Progenitor cell of endocrine pancreas (in vitro differentiated cells): ENCODE data around the gene ZNF608. TPM values are rescaled to one million over a fixed set of nuclear protein-coding genes. Genes with fewer than 3 reads are reported as not detected.

Experiments
- DNase-seq: peaks from one replicate; pipeline ENCODE4 v3.0.0; 2021; ENCODE audit warnings: low spot score; ENCODE audit not compliant: unreplicated experiment
- H3K27ac Mint-ChIP-seq: 2 replicates; pipeline ENCODE4 v1.8.0; 2021; ENCODE audit warnings: mild to moderate bottlenecking, moderate library complexity, mixed read lengths
- H3K27me3 Mint-ChIP-seq: 2 replicates; pipeline ENCODE4 v1.8.0; 2021; ENCODE audit warnings: mixed read lengths
- H3K36me3 Mint-ChIP-seq: 2 replicates; pipeline ENCODE4 v1.8.0; 2022; ENCODE audit warnings: mixed read lengths; ENCODE audit not compliant: insufficient read depth
- H3K4me1 Mint-ChIP-seq: 2 replicates; pipeline ENCODE4 v1.8.0; 2021; ENCODE audit warnings: low read depth, mixed read lengths
- H3K4me3 Mint-ChIP-seq: 2 replicates; pipeline ENCODE4 v1.8.0; 2021; ENCODE audit warnings: low read depth, mild to moderate bottlenecking, moderate library complexity, mixed read lengths
- H3K9me3 Mint-ChIP-seq: 2 replicates; pipeline ENCODE4 v1.8.0; 2021; ENCODE audit warnings: low read depth, mixed read lengths
- long read RNA-seq: library from polyadenylated mRNA; unstranded; transcript quantifications from one replicate; pipeline ENCODE4 v2.0.0, GENCODE V29; 2020
- total RNA-seq: library from RNA; stranded (reverse); gene quantifications from 2 replicates; pipeline ENCODE4 v1.2.1, GENCODE V29; 2021
- TF ChIP-seq, protein P1 (sequence below): fragments of 200-600 bp; sonication (generic); IDR thresholded peaks from one replicate; pipeline ENCODE4 v1.5.0; 2021; ENCODE audit warnings: antibody characterized with exemption, mild to moderate bottlenecking; ENCODE audit not compliant: unreplicated experiment

The ZNF608 gene, protein sequence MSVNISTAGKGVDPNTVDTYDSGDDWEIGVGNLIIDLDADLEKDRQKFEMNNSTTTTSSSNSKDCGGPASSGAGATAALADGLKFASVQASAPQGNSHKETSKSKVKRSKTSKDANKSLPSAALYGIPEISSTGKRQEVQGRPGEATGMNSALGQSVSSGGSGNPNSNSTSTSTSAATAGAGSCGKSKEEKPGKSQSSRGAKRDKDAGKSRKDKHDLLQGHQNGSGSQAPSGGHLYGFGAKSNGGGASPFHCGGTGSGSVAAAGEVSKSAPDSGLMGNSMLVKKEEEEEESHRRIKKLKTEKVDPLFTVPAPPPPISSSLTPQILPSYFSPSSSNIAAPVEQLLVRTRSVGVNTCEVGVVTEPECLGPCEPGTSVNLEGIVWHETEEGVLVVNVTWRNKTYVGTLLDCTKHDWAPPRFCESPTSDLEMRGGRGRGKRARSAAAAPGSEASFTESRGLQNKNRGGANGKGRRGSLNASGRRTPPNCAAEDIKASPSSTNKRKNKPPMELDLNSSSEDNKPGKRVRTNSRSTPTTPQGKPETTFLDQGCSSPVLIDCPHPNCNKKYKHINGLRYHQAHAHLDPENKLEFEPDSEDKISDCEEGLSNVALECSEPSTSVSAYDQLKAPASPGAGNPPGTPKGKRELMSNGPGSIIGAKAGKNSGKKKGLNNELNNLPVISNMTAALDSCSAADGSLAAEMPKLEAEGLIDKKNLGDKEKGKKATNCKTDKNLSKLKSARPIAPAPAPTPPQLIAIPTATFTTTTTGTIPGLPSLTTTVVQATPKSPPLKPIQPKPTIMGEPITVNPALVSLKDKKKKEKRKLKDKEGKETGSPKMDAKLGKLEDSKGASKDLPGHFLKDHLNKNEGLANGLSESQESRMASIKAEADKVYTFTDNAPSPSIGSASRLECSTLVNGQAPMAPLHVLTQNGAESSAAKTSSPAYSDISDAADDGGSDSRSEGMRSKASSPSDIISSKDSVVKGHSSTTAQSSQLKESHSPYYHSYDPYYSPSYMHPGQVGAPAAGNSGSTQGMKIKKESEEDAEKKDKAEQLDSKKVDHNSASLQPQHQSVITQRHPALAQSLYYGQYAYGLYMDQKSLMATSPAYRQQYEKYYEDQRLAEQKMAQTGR (N-terminal part only)
- total RNA-seq = 134 and 148 TPM in 2 replicates
- long read RNA-seq, transcript ZNF608-209 (5 exons, 2,737 nt) = minor isoform, 67 of 246 reads
- long read RNA-seq, transcript ZNF608-205 (5 exons, 2,605 nt) = major isoform, 83 of 246 reads
- long read RNA-seq, partial matches to known transcripts = 52 of 246 reads
- long read RNA-seq, other reads (novel, unspliced or antisense) = 44 of 246 reads

DNA sequence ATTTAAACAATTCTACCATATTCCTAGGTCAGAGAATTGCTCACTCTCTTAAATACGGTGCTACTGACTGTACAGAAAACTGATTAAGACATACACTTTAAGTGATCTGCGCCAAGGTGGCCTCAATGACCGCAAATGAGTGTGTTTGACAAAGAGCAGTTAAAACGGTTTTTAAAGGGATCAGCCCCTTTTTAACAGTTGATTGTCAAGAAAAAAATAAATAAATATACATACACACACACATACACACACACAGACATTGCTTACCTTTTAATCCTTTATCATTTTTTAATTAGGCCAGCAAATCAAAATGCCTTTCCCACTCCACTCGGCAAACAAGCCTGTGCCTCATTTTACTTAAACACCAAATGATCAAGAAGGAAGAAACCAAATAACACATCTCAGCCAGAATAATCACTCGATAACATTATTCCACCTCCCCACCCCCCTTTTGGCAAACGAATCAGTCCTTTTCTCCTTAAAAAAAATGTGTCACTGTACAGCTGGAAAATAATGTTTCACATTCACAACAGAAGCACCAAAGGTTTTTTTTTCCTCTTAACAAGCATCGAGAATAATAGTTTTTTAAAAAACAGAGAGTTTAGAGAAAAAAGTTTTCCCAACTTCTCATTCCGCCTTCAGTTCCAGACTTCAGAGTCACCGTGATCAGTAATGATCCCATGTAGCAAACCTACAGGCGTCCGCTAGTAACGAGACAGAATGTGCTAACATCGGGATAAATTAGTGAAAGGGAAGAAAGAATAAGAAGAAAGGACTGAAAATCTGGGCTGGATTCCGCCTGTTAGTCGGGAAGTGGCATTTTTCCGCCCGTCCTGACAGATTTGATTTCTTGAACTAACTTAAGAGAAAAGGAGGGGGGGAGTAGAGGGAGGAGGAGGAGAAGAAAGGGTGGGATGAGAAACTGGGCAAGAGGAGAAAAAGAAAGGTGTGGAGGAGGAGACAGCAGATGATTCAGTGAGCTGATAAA lies at the start of gene ZNF608:
ZNF608 (minus strand) TSS at position 712 of the 988 bp plus-strand sequence. CDS start 1,650 bp downstream, outside the sequence.
- H3K27ac Mint-ChIP-seq = no peak within 1 kb of the TSS
- no peaks in the 10 kb centered on the region for H3K9me3 Mint-ChIP-seq
- no peak within 1 kb of the TSS for H3K4me3 Mint-ChIP-seq
- H3K4me1 Mint-ChIP-seq = peaks cover 19% of the 10 kb centered on the region
- DNase-seq = no peak
- H3K36me3 Mint-ChIP-seq = peaks cover 3% of the 10 kb centered on the region
- TF ChIP-seq, protein P1, sequence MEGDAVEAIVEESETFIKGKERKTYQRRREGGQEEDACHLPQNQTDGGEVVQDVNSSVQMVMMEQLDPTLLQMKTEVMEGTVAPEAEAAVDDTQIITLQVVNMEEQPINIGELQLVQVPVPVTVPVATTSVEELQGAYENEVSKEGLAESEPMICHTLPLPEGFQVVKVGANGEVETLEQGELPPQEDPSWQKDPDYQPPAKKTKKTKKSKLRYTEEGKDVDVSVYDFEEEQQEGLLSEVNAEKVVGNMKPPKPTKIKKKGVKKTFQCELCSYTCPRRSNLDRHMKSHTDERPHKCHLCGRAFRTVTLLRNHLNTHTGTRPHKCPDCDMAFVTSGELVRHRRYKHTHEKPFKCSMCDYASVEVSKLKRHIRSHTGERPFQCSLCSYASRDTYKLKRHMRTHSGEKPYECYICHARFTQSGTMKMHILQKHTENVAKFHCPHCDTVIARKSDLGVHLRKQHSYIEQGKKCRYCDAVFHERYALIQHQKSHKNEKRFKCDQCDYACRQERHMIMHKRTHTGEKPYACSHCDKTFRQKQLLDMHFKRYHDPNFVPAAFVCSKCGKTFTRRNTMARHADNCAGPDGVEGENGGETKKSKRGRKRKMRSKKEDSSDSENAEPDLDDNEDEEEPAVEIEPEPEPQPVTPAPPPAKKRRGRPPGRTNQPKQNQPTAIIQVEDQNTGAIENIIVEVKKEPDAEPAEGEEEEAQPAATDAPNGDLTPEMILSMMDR = peak; percentile 13
- H3K27me3 Mint-ChIP-seq = no peaks in the 10 kb centered on the region

DNA sequence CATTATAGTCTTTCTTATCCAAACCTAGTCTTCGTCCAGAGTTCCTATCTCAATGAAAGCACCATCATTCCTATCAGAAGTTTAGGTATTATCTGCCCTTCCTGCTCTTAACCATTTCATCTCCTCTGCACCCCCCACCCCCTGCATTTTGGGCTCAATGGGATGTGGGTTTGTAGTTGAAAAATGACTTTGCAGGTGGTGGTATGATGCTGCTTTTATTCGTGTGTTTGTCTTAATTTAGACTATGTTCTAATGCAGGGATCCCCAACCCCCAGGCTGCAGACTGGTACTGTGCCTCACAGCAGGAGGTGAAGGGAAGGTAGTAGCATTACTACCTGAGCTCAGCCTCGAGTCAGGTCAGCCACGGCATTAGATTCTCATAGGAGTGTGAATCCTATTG lies 49.4 kb upstream of the ZNF608 start:
- H3K36me3 Mint-ChIP-seq = no peaks in the 10 kb centered on the region

DNA sequence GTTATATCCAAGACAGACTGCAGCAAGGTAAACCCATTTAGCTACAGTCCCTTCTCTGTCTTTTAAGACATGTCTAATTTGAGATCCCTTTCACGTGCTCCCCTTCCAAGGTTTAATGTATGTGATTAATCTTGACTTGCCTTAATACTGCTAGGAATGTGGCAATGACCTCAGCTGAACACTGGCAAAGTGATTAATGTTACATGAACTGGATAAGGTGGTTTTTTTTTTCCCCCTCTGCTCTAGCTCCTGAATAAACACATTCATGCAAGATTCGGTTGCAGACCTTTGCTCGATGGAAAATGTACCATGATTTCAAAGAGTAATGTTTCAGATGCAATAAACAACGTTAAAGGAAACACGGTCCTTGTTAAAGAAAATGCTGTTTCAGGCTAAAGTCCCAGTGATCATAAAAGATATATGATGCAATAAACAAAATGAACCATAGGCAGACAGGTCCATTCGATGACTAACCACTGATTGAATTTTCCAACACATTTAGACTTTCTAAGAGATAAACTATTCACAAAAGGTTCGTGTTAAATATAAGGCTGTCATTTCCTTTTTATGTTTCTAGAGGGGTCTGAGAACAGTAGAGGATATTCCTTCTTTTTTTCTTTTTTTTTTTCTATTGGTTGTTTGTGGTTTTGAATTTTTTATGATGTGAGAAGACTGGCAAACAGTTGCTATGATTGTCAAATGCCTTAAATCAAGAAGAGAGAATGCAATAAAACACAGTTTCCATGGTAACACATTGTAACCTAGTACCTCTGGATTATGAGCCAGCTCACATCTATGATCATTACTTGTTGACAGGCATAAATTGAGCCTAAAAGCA lies 44.7 kb upstream of the ZNF608 start:
- peaks cover 28% of the 10 kb centered on the region for H3K4me1 Mint-ChIP-seq
- no peaks in the 10 kb centered on the region for H3K36me3 Mint-ChIP-seq
- H3K4me3 Mint-ChIP-seq = peak overlapping the region; percentile 36

More for the DNA sequence above, 49.4 kb upstream of the ZNF608 start:
- TF ChIP-seq, protein P1 = no peak
- Mint-ChIP-seq H3K4me1 (peaks cover 17% of the 10 kb centered on the region), H3K27me3 (no peaks in the 10 kb centered on the region), H3K27ac (no peak overlapping the region), H3K9me3 (peaks cover 3% of the 10 kb centered on the region), H3K4me3 (no peak overlapping the region)
- DNase-seq = no peak

More for the DNA sequence above, 44.7 kb upstream of the ZNF608 start:
- peak overlapping the region; percentile 61 for H3K27ac Mint-ChIP-seq
- TF ChIP-seq, protein P1 = no peak
- H3K9me3 Mint-ChIP-seq = peaks cover 3% of the 10 kb centered on the region
- no peaks in the 10 kb centered on the region for H3K27me3 Mint-ChIP-seq
- no peak for DNase-seq
